ENCODE results near the gene RAET1L. TPM values are rescaled to one million over a fixed set of nuclear protein-coding genes. Genes with fewer than 3 reads are reported as not detected.

RAET1L gene
- total RNA-seq, 4 donors from 2014 or later = not detected

DNA sequence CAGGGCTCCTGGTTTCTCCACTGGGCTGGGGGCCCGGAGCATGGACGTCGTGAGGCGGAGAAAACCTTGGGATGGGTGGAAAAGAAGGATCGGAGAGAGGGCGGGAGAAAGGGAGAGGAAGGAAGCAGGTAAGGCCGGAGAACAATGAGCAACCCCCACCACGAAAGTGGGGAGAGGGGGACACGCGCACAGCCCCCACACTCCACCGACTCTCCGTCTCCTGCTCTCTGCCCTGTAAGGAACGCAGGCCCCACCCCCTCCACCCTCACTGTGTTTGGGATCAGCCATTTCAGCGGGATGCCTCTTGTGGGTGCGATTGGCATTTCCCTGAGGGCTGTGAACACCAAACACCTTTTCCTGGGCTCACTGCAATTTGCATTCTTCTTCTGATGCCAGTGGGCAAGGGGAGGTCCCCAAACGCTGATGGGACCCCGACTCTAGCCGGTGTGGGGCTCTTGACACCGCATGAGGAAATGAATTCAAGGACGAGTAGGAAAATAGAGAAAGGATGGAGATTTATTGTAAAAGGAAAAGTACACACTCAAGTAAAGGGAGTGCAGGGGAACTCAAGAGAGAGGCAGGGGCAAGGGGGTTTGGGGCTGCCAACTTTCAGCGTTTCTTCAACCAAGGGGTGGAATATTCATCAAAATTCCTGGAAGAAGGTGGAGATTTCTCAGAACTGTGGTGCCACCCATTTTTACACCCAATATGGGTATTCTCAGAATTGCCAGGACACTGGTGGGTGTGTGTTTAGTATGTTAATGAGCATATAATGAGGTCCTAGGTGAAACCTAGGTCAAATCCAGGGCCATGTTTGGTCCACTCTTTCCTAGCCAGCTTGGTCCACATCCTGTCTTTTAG lies 13.1 kb upstream of the RAET1L start:
- no peaks in the 10 kb centered on the region for H3K9me3 ChIP-seq
- TF ChIP-seq EP300 (IDR thresholded peaks at IDR 0.05; ENCODE audit: low read depth) (no peak), POLR2A (IDR thresholded peaks at IDR 0.05) (no peak), POLR2AphosphoS5 (IDR thresholded peaks at IDR 0.05) (no peak)
- TF ChIP-seq, protein P1, sequence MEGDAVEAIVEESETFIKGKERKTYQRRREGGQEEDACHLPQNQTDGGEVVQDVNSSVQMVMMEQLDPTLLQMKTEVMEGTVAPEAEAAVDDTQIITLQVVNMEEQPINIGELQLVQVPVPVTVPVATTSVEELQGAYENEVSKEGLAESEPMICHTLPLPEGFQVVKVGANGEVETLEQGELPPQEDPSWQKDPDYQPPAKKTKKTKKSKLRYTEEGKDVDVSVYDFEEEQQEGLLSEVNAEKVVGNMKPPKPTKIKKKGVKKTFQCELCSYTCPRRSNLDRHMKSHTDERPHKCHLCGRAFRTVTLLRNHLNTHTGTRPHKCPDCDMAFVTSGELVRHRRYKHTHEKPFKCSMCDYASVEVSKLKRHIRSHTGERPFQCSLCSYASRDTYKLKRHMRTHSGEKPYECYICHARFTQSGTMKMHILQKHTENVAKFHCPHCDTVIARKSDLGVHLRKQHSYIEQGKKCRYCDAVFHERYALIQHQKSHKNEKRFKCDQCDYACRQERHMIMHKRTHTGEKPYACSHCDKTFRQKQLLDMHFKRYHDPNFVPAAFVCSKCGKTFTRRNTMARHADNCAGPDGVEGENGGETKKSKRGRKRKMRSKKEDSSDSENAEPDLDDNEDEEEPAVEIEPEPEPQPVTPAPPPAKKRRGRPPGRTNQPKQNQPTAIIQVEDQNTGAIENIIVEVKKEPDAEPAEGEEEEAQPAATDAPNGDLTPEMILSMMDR (IDR thresholded peaks at IDR 0.05) = no peak
- H3K27ac ChIP-seq = no peak overlapping the region
- no peak for DNase-seq
- H3K27me3 ChIP-seq = peaks cover 80% of the 10 kb centered on the region
- in situ Hi-C loops (cut with MboI; ENCODE audit: low pct_ligation_motif_present in 1 of 4, low pct_unique_long_range_greater_than_20kb in 1 of 4, low sequenced_read_pairs in 3 of 4) (no loop called here), intact Hi-C loops (cut with DNase I; ENCODE audit: low total_unique reads) (no loop called here)
- H3K4me1 ChIP-seq = peaks cover 8 to 15% (median 11%) of the 10 kb centered on the region in 4 donors
- WGBS, 2 donors (ENCODE audit: low coverage in 1 of 2) = 6 to 14% methylated on average over 3 to 21 of the region's 21 CpGs
- H3K36me3 ChIP-seq = no peaks in the 10 kb centered on the region
- peak overlapping the region in 1 of 4 donors; percentile 36 for H3K4me3 ChIP-seq

DNA sequence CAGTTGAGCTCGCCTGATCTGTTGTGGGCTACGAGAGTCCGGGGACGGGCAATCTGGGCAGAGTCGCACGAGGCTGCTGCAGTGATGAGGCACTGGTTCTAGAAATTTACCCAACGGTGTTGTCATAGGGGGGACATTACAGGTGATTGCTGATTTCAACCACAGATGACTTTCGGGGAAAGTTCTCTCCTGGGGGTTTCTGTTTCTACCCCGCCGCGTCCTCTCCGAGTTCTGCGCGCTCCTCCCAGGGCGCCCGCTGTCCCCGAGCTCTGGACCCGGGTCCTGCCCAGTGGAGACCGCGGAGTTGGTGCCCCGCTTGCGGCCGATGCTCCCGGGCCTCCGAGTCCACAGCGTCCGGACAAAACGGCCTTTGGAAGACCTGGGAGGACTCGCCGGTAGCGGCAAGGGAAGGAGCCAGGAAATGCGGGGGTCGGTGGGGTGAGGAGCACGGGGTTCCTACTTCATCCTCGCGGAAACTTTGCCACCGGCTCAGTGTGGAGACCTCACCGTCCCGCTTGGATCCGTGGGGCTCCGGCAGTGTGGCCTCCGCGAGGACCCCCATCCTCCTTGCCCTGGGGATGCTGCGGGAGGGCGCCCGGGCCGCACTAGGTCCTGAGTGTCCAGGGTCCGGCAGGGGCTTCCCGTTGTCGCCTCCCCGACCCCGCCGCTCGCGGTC lies 12.3 kb upstream of the RAET1L start:
- Histone ChIP-seq H3K27me3 (peaks cover 86% of the 10 kb centered on the region), H3K9me3 (no peaks in the 10 kb centered on the region), H3K36me3 (no peaks in the 10 kb centered on the region), H3K27ac (no peak overlapping the region), H3K4me3 (peak overlapping the region in 1 of 4 donors; percentile 36), H3K4me1 (peaks cover 8 to 15% (median 11%) of the 10 kb centered on the region in 4 donors)
- intact Hi-C loops (cut with DNase I; ENCODE audit: low total_unique reads) = no loop called here
- in situ Hi-C loops (cut with MboI; ENCODE audit: low pct_ligation_motif_present in 1 of 4, low pct_unique_long_range_greater_than_20kb in 1 of 4, low sequenced_read_pairs in 3 of 4) = no loop called here
- WGBS, 2 donors (ENCODE audit: low coverage in 1 of 2) = 5% methylated on average over 45 of the region's 55 CpGs; no CpG with 5 or more reads in 1 of the 2 donors
- no peak for DNase-seq
- TF ChIP-seq POLR2A (IDR thresholded peaks at IDR 0.05) (no peak), EP300 (IDR thresholded peaks at IDR 0.05; ENCODE audit: low read depth) (no peak), POLR2AphosphoS5 (IDR thresholded peaks at IDR 0.05) (no peak)
- TF ChIP-seq, protein P1 (IDR thresholded peaks at IDR 0.05) = no peak

DNA sequence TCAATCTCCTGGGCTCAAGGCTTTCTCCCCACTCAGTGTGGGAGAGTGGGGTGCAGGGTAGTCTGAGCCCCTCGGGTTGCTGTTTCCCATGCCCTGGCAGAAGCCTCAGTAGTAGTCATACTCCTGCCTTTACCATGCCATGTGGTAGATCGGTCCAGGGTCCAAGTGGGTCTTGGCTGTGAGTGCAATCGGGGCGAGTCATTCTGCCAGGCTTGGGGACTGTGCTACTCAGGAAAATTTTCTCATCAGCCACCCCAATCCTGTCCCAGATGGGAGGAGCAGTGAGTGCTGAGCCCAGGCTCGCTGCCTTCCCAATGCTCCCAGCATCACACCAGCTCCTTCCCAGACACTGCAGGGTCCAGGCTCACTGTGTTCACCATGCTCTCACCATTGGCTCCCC lies 10.7 kb upstream of the RAET1L start:
- H3K36me3 ChIP-seq = no peaks in the 10 kb centered on the region
- peaks cover 79% of the 10 kb centered on the region for H3K27me3 ChIP-seq
- intact Hi-C loops (cut with DNase I; ENCODE audit: low total_unique reads) (no loop called here), in situ Hi-C loops (cut with MboI; ENCODE audit: low pct_ligation_motif_present in 1 of 4, low pct_unique_long_range_greater_than_20kb in 1 of 4, low sequenced_read_pairs in 3 of 4) (no loop called here)
- peaks cover 8 to 15% (median 11%) of the 10 kb centered on the region in 4 donors for H3K4me1 ChIP-seq
- no peaks in the 10 kb centered on the region for H3K9me3 ChIP-seq
- H3K4me3 ChIP-seq = no peak overlapping the region
- H3K27ac ChIP-seq = no peak overlapping the region
- WGBS, 2 donors (ENCODE audit: low coverage in 1 of 2) = 78% methylated on average over 5 of the region's 5 CpGs; no CpG with 5 or more reads in 1 of the 2 donors
- DNase-seq = no peak
- no peak for TF ChIP-seq POLR2AphosphoS5 (IDR thresholded peaks at IDR 0.05)
- TF ChIP-seq EP300 (IDR thresholded peaks at IDR 0.05; ENCODE audit: low read depth) = no peak
- no peak for TF ChIP-seq POLR2A (IDR thresholded peaks at IDR 0.05)
- TF ChIP-seq, protein P1 (IDR thresholded peaks at IDR 0.05) = no peak

DNA sequence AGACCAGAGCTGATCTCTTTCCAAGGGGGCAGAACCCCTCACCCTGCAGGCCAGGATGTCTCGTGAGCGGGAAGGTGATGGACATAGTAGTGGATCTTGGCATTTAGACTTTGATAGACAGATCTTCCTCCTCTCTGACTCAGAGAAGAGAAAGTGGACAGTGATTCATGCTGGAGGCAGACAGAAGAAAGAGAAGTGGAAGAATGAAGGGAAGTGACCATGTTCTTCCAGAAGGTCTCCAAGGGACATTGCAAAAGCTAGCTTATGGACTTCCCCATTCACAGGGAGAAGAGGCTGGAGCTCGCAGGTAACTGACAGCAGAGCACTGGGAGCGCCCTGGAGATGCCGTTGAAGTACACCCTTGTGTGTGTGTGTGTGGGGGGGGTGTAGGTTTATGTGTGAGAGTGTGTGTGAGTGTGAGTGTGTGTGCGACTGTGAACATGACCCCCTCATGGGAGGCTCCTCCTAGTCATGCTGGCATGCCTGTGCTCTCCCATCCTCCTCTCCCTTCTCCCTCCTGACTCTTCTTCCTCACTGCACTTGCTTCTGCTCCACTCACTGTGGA lies 8.0 kb upstream of the RAET1L start:
- no peak overlapping the region for H3K4me3 ChIP-seq
- intact Hi-C loops (cut with DNase I; ENCODE audit: low total_unique reads) (no loop called here), in situ Hi-C loops (cut with MboI; ENCODE audit: low pct_ligation_motif_present in 1 of 4, low pct_unique_long_range_greater_than_20kb in 1 of 4, low sequenced_read_pairs in 3 of 4) (no loop called here)
- no peak overlapping the region for H3K27ac ChIP-seq
- H3K36me3 ChIP-seq = no peaks in the 10 kb centered on the region
- WGBS, 2 donors (ENCODE audit: low coverage in 1 of 2) = 88 to 90% methylated on average over 2 to 6 of the region's 6 CpGs
- no peaks in the 10 kb centered on the region for H3K9me3 ChIP-seq
- H3K27me3 ChIP-seq = peaks cover 51% of the 10 kb centered on the region
- H3K4me1 ChIP-seq = peaks cover 8 to 13% (median 10%) of the 10 kb centered on the region in 4 donors
- TF ChIP-seq POLR2A (IDR thresholded peaks at IDR 0.05) (no peak), POLR2AphosphoS5 (IDR thresholded peaks at IDR 0.05) (no peak), EP300 (IDR thresholded peaks at IDR 0.05; ENCODE audit: low read depth) (no peak)
- TF ChIP-seq, protein P1 (IDR thresholded peaks at IDR 0.05) = no peak
- no peak for DNase-seq
